IMR-90 (cell line): ENCODE measurements around the gene DHRS3.

ENCODE experiments used
- CTCF ChIP-seq: conservative IDR thresholded peaks from 2 replicates; pipeline ENCODE4 v1.5.1; 2012; ENCODE audit warnings: mild to moderate bottlenecking, low read depth, low read length, improper control_type of control experiment
- POLR2A ChIP-seq: IDR thresholded peaks from 2 replicates; pipeline ENCODE4 v1.6.1; 2012; ENCODE audit warnings: mild to moderate bottlenecking, low read depth, low read length

DNA sequence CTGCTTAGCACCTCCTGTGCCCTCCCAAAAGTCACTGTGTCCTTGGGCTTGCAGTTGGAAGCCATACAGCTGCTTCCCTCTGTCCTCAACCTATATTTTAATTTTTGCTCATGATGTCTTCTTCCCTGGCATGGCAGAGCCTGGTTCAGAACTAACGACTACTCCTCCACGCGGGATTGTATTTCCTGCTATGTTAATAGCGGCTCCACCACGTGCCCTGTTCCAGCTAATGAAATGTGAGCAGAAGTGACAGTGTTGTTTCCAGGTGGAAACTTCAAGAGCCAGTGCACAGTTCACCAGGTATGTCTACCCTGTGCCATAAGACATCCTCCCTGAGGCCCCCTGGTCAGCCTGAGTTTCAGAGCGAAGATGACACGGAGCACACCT lies 52.1 kb downstream of the DHRS3 start:
- TF ChIP-seq POLR2A (no peak), CTCF (no peak)
